Kidney (tissue), 14 donors: ENCODE data around the gene ALDH8A1. TPM values are rescaled to one million over a fixed set of nuclear protein-coding genes. Genes with fewer than 3 reads are reported as not detected.

ENCODE experiments used
- DNase-seq, 5 donors: peaks; one replicate each; pipeline ENCODE4 v3.0.0-alpha.2; 2013 to 2020
- FAIRE-seq: peaks from 2 replicates; lab custom pipeline; 2012; peaks lifted over from hg19 to GRCh38; lab: Jason Lieb, UNC
- H3K27ac ChIP-seq, 2 donors: one replicate each; pipeline ENCODE4 v1.7.0; 2013; ENCODE audit warnings: low read depth in 2 of 2, low read length in 2 of 2, inconsistent platforms in 1 of 2
- H3K27me3 ChIP-seq: one replicate; pipeline ENCODE4 v1.7.1; 2013; ENCODE audit warnings: low read length, inconsistent platforms; ENCODE audit not compliant: control insufficient read depth, insufficient read depth
- H3K36me3 ChIP-seq, 3 donors: one replicate each; pipeline versions ENCODE4 v1.7.0 to v1.7.1; 2013; ENCODE audit warnings: low read length in 3 of 3, control low read depth in 1 of 3, inconsistent platforms in 1 of 3; ENCODE audit not compliant: insufficient read depth in 3 of 3, control insufficient read depth in 2 of 3
- H3K4me1 ChIP-seq, 3 donors: one replicate each; pipeline versions ENCODE4 v1.7.0 to v1.7.1; 2013; ENCODE audit warnings: low read length in 3 of 3, inconsistent platforms in 1 of 3, low read depth in 1 of 3; ENCODE audit not compliant: control insufficient read depth in 2 of 3, insufficient read depth in 2 of 3
- H3K4me3 ChIP-seq, 3 donors: one replicate each; pipeline versions ENCODE4 v1.7.0 to v1.8.1; 2013; ENCODE audit warnings: low read length in 3 of 3, control low read depth in 1 of 3, inconsistent platforms in 1 of 3
- H3K9ac ChIP-seq, 3 donors: one replicate each; pipeline versions ENCODE4 v1.7.0 to v1.7.1; 2013; ENCODE audit warnings: low read length in 3 of 3, control low read depth in 1 of 3, inconsistent platforms in 1 of 3
- H3K9me3 ChIP-seq, 3 donors: one replicate each; pipeline versions ENCODE4 v1.7.0 to v1.7.1; 2013; ENCODE audit warnings: low read length in 3 of 3, control low read depth in 1 of 3, inconsistent platforms in 1 of 3; ENCODE audit not compliant: control insufficient read depth in 2 of 3, insufficient read depth in 1 of 3
- CTCF ChIP-seq: IDR thresholded peaks from 3 replicates; pipeline ENCODE4 v1.5.1; 2012; ENCODE audit warnings: mild to moderate bottlenecking, moderate library complexity, borderline replicate concordance; ENCODE audit not compliant: insufficient read depth; ENCODE audit errors: extremely low read depth
- intact Hi-C: fragments of 100-400 bp; cut with DNase I; formaldehyde crosslinking; loops from one replicate; pipeline ENCODE4 v1.11.1; 2022
- polyA plus RNA-seq: library from polyadenylated mRNA; stranded (reverse); fragments of 350-450 nt; fragmentation: Illumina TruSeq; extraction: RNeasy Lipid Tissue Mini Kit (QIAGEN cat#74804); gene quantifications from one replicate; pipeline ENCODE4 v1.2.3, GENCODE V29; 2014; ENCODE audit warnings: low read depth, low replicate concordance; ENCODE audit not compliant: insufficient read depth
- total RNA-seq: library from RNA; stranded (reverse); fragmentation: NEBNext Ultra II Directional; extraction: Animal tissue kit (Norgen Biotek cat#: 25700); gene quantifications from one replicate; pipeline ENCODE4 v1.2.1, GENCODE V29; 2021
- donor health status: control.
- donor health status: control.
- donor health status: control.
- donor health status: control.
- donor health status: control.
- donor health status: DM: yes; HTN: yes; CAD: no.
- donor health status: Normal renal cell carcinoma (clear cell type).

The ALDH8A1 gene
- total and polyA plus RNA-seq, 2 donors from 2014 or later: 11.2 to 56.7 TPM

GRCh38 chr6:134984821-134985220, 34.9 kb upstream of the ALDH8A1 start:
- H3K4me1 ChIP-seq: no peaks in the 10 kb centered on the region
- DNase-seq: no peak
- H3K9ac ChIP-seq: no peak overlapping the region
- no peak for TF ChIP-seq CTCF
- H3K27me3 ChIP-seq: no peaks in the 10 kb centered on the region
- peaks cover 11 to 34% (median 12%) of the 10 kb centered on the region in 3 donors for H3K36me3 ChIP-seq
- no peak for FAIRE-seq
- intact Hi-C loops: no loop called here
- H3K4me3 ChIP-seq: no peak overlapping the region
- no peak overlapping the region for H3K27ac ChIP-seq
- H3K9me3 ChIP-seq: no peaks in the 10 kb centered on the region

GRCh38 chr6:134983823-134984222, 33.9 kb upstream of the ALDH8A1 start:
- peaks cover 11 to 38% (median 12%) of the 10 kb centered on the region in 3 donors for H3K36me3 ChIP-seq
- DNase-seq (no peak), FAIRE-seq (no peak)
- H3K4me3 ChIP-seq: no peak overlapping the region
- H3K9ac ChIP-seq: no peak overlapping the region
- H3K27ac ChIP-seq: no peak overlapping the region
- no peaks in the 10 kb centered on the region for H3K4me1 ChIP-seq
- TF ChIP-seq CTCF: no peak
- intact Hi-C loops: no loop called here
- no peaks in the 10 kb centered on the region for H3K27me3 ChIP-seq
- no peaks in the 10 kb centered on the region for H3K9me3 ChIP-seq

- Histone ChIP-seq H3K36me3 (peaks cover 11 to 42% (median 12%) of the 10 kb centered on the region in 3 donors), H3K27me3 (no peaks in the 10 kb centered on the region), H3K9ac (no peak overlapping the region), H3K9me3 (no peaks in the 10 kb centered on the region), H3K27ac (no peak overlapping the region), H3K4me1 (no peaks in the 10 kb centered on the region), H3K4me3 (no peak overlapping the region)
- intact Hi-C loops: no loop called here
- DNase-seq: no peak
- no peak for FAIRE-seq
- no peak for TF ChIP-seq CTCF
Measured at GRCh38 chr6:134982161-134982560, 32.3 kb upstream of the ALDH8A1 start.

- Histone ChIP-seq H3K9me3 (no peaks in the 10 kb centered on the region), H3K27me3 (no peaks in the 10 kb centered on the region), H3K4me3 (no peak overlapping the region), H3K9ac (no peak overlapping the region), H3K4me1 (no peaks in the 10 kb centered on the region), H3K36me3 (peaks cover 11 to 41% (median 12%) of the 10 kb centered on the region in 3 donors), H3K27ac (no peak overlapping the region)
- intact Hi-C loops: no loop called here
- DNase-seq: no peak
- no peak for FAIRE-seq
- no peak for TF ChIP-seq CTCF
Measured at GRCh38 chr6:134980846-134981245, 30.9 kb upstream of the ALDH8A1 start.
